H9 (cell line): ENCODE results near the gene MTMR3. TPM values are rescaled to one million over a fixed set of nuclear protein-coding genes. Genes with fewer than 3 reads are reported as not detected.

Experiments
- DNase-seq: peaks from one replicate; pipeline ENCODE4 v3.0.0-alpha.2; 2017
- H2AFZ ChIP-seq: one replicate; pipeline ENCODE4 v1.6.1; 2013; ENCODE audit warnings: mild to moderate bottlenecking, low read length, control low read depth, moderate library complexity
- H2AK5ac ChIP-seq: 2 replicates; pipeline ENCODE4 v1.6.1; 2013; ENCODE audit warnings: low read length, control low read depth, mixed read lengths; ENCODE audit not compliant: insufficient read length
- H2BK120ac ChIP-seq: one replicate; pipeline ENCODE4 v1.6.1; 2013; ENCODE audit warnings: low read depth, mild to moderate bottlenecking, low read length, control low read depth, inconsistent platforms; ENCODE audit not compliant: poor library complexity, severe bottlenecking
- H2BK12ac ChIP-seq: 2 replicates; pipeline ENCODE4 v1.6.1; 2013; ENCODE audit warnings: low read length, control low read depth, mixed read lengths, low read depth; ENCODE audit not compliant: insufficient read length
- H2BK15ac ChIP-seq: 2 replicates; pipeline ENCODE4 v1.6.1; 2013; ENCODE audit warnings: low read depth, low read length, control low read depth
- H2BK20ac ChIP-seq: one replicate; pipeline ENCODE4 v1.6.1; 2013; ENCODE audit warnings: low read depth, mild to moderate bottlenecking, low read length, control low read depth, inconsistent platforms; ENCODE audit not compliant: poor library complexity, severe bottlenecking
- H2BK5ac ChIP-seq: 2 replicates; pipeline ENCODE4 v1.6.1; 2013; ENCODE audit warnings: low read length, control low read depth, mixed read lengths; ENCODE audit not compliant: insufficient read length
- H3K14ac ChIP-seq: 2 replicates; pipeline ENCODE4 v1.6.1; 2013; ENCODE audit warnings: low read length, control low read depth; ENCODE audit not compliant: insufficient read depth
- H3K18ac ChIP-seq: 2 replicates; pipeline ENCODE4 v1.6.1; 2013; ENCODE audit warnings: low read depth, mild to moderate bottlenecking, mixed read lengths, low read length, control low read depth; ENCODE audit not compliant: insufficient read length
- H3K23ac ChIP-seq: 2 replicates; pipeline ENCODE4 v1.6.1; 2013; ENCODE audit warnings: low read length, control low read depth, mixed read lengths, low read depth; ENCODE audit not compliant: insufficient read length
- H3K23me2 ChIP-seq: 2 replicates; pipeline ENCODE4 v1.6.1; 2013; ENCODE audit warnings: low read depth, mild to moderate bottlenecking, mixed read lengths, low read length, control low read depth; ENCODE audit not compliant: insufficient read length, poor library complexity, severe bottlenecking
- H3K27ac ChIP-seq: 2 replicates; pipeline ENCODE4 v1.5.1; 2013; ENCODE audit warnings: low read length, control low read depth, mixed read lengths, low read depth; ENCODE audit not compliant: insufficient read length
- H3K27me3 ChIP-seq: 2 replicates; pipeline ENCODE4 v1.6.1; 2013; ENCODE audit warnings: low read length, control low read depth, inconsistent platforms; ENCODE audit not compliant: insufficient read depth
- H3K4ac ChIP-seq: 2 replicates; pipeline ENCODE4 v1.6.1; 2013; ENCODE audit warnings: low read depth, mild to moderate bottlenecking, control low read depth, inconsistent platforms, low read length, moderate library complexity
- H3K4me1 ChIP-seq: 2 replicates; pipeline ENCODE4 v1.6.1; 2013; ENCODE audit warnings: low read length, control low read depth, inconsistent platforms; ENCODE audit not compliant: insufficient read depth
- H3K4me2 ChIP-seq: 2 replicates; pipeline ENCODE4 v1.6.1; 2013; ENCODE audit warnings: low read length, control low read depth, mixed read lengths; ENCODE audit not compliant: insufficient read length, insufficient read depth
- H3K56ac ChIP-seq: 2 replicates; pipeline ENCODE4 v1.6.1; 2013; ENCODE audit warnings: low read depth, mild to moderate bottlenecking, mixed read lengths, low read length, control low read depth; ENCODE audit not compliant: insufficient read length
- H3K79me1 ChIP-seq: 2 replicates; pipeline ENCODE4 v1.6.1; 2013; ENCODE audit warnings: low read depth, mild to moderate bottlenecking, moderate library complexity, low read length, control low read depth, inconsistent platforms; ENCODE audit not compliant: insufficient read depth, poor library complexity, severe bottlenecking
- H3K79me2 ChIP-seq: 2 replicates; pipeline ENCODE4 v1.6.1; 2013; ENCODE audit warnings: low read length, control low read depth, inconsistent platforms; ENCODE audit not compliant: insufficient read depth
- H3K9ac ChIP-seq: 2 replicates; pipeline ENCODE4 v1.6.1; 2013; ENCODE audit warnings: low read length, control low read depth, mixed read lengths; ENCODE audit not compliant: insufficient read length; ENCODE audit errors: extremely low read depth
- H3K9me3 ChIP-seq: one replicate; pipeline ENCODE4 v1.6.1; 2013; ENCODE audit warnings: low read depth, low read length, inconsistent platforms; ENCODE audit not compliant: control insufficient read depth
- H3T11ph ChIP-seq: one replicate; pipeline ENCODE4 v1.6.1; 2013; ENCODE audit warnings: mild to moderate bottlenecking, low read length, control low read depth, inconsistent platforms
- H4K20me1 ChIP-seq: one replicate; pipeline ENCODE4 v1.6.1; 2013; ENCODE audit not compliant: control insufficient read depth, insufficient read length, insufficient read depth
- H4K5ac ChIP-seq: 2 replicates; pipeline ENCODE4 v1.6.1; 2013; ENCODE audit warnings: low read depth, mild to moderate bottlenecking, mixed read lengths, low read length, control low read depth; ENCODE audit not compliant: insufficient read length
- H4K8ac ChIP-seq: replicated peaks from 2 replicates; pipeline ENCODE4 v1.6.1; 2013; ENCODE audit warnings: low read length, control low read depth, mixed read lengths, low read depth; ENCODE audit not compliant: insufficient read length
- H4K91ac ChIP-seq: 2 replicates; pipeline ENCODE4 v1.6.1; 2013; ENCODE audit warnings: low read depth, mild to moderate bottlenecking, moderate library complexity, mixed read lengths, low read length, control low read depth; ENCODE audit not compliant: insufficient read length
- H3K27ac Mint-ChIP-seq, 3 experiments: 2 replicates in 2 of 3; 3 replicates in 1 of 3; pipeline ENCODE4 v1.8.0; 2020 to 2021; ENCODE audit warnings: mixed read lengths in 3 of 3, mild to moderate bottlenecking in 1 of 3, moderate library complexity in 1 of 3
- H3K27me3 Mint-ChIP-seq: 2 replicates; pipeline ENCODE4 v1.8.0; 2021; ENCODE audit warnings: low read depth, mild to moderate bottlenecking, moderate library complexity, mixed read lengths
- H3K36me3 Mint-ChIP-seq, 3 experiments: 2 replicates in 2 of 3; 3 replicates in 1 of 3; pipeline ENCODE4 v1.8.0; 2020 to 2021; ENCODE audit warnings: low read depth in 3 of 3, mixed read lengths in 3 of 3; ENCODE audit not compliant: insufficient read depth in 1 of 3
- H3K4me1 Mint-ChIP-seq, 2 experiments: 2 replicates each; pipeline ENCODE4 v1.8.0; 2020; ENCODE audit warnings: mixed read lengths in 2 of 2
- H3K4me3 Mint-ChIP-seq, 2 experiments: 2 replicates in 1 of 2; 3 replicates in 1 of 2; pipeline ENCODE4 v1.8.0; 2020 to 2021; ENCODE audit warnings: mild to moderate bottlenecking in 2 of 2, mixed read lengths in 2 of 2, moderate library complexity in 1 of 2
- H3K9me3 Mint-ChIP-seq, 2 experiments: 2 replicates in 1 of 2; 3 replicates in 1 of 2; pipeline ENCODE4 v1.8.0; 2020; ENCODE audit warnings: mild to moderate bottlenecking in 2 of 2, mixed read lengths in 2 of 2, moderate library complexity in 1 of 2
- CTCF ChIP-seq: fragments of 200-600 bp; sonication (generic); conservative IDR thresholded peaks from 3 replicates; pipeline ENCODE4 v1.8.0; 2021; ENCODE audit warnings: antibody characterized with exemption, mild to moderate bottlenecking
- WGBS: extraction: QIAGEN DNeasy Blood & Tissue Kit; methylation state at CpG from one replicate; pipeline ENCODE4 v1.1.7; 2013; ENCODE audit warnings: missing lambda C conversion rate, low lambda C conversion rate, mixed read lengths; ENCODE audit not compliant: insufficient read length; ENCODE audit errors: extremely low coverage; 5-methylcytosine and 5-hydroxymethylcytosine counted together
- total RNA-seq: library from RNA; stranded (reverse); gene quantifications from 2 replicates; pipeline ENCODE4 v1.2.1, GENCODE V29; 2021

Gene MTMR3
- total RNA-seq, 1 experiment from 2014 or later: 19.8 TPM

- WGBS: no CpG with 5 or more reads among the region's 2 CpGs
- no peaks in the 10 kb centered on the region for H3K9me3 ChIP-seq
Measured at GRCh38 chr22:30048681-30049080, 165.7 kb downstream of the MTMR3 start.

More at GRCh38 chr22:30048681-30049080, 165.7 kb downstream of the MTMR3 start:
- Histone ChIP-seq H2AFZ (no peak overlapping the region), H3T11ph (no peak overlapping the region), H3K27me3 (no peaks in the 10 kb centered on the region), H4K5ac (no peak overlapping the region), H4K8ac (no peak overlapping the region), H3K79me1 (no peaks in the 10 kb centered on the region), H3K23me2 (no peaks in the 10 kb centered on the region), H3K18ac (no peak overlapping the region), H2BK120ac (no peak overlapping the region), H3K9ac (no peak overlapping the region), H2BK5ac (no peak overlapping the region), H3K23ac (no peak overlapping the region), H3K79me2 (no peaks in the 10 kb centered on the region), H2BK20ac (no peak overlapping the region), H3K56ac (no peak overlapping the region), H3K14ac (no peak overlapping the region), H2BK12ac (no peak overlapping the region), H3K4ac (no peak overlapping the region), H4K91ac (no peak overlapping the region), H3K27ac (no peak overlapping the region), H4K20me1 (no peaks in the 10 kb centered on the region), H3K4me2 (no peak overlapping the region), H2BK15ac (no peak overlapping the region), H3K4me1 (no peaks in the 10 kb centered on the region), H2AK5ac (no peak overlapping the region)
- Mint-ChIP-seq H3K27ac (no peak overlapping the region), H3K36me3 (no peaks in the 10 kb centered on the region), H3K9me3 (no peaks in the 10 kb centered on the region), H3K4me1 (no peaks in the 10 kb centered on the region), H3K27me3 (no peaks in the 10 kb centered on the region), H3K4me3 (no peak overlapping the region)
- no peak for DNase-seq
- TF ChIP-seq CTCF: no peak
